ENCODE measurements around the gene GPATCH1.

GRCh38 chr19:33054623-33055022 is 26.4 kb upstream of the GPATCH1 start:
- TF ChIP-seq, protein P1, sequence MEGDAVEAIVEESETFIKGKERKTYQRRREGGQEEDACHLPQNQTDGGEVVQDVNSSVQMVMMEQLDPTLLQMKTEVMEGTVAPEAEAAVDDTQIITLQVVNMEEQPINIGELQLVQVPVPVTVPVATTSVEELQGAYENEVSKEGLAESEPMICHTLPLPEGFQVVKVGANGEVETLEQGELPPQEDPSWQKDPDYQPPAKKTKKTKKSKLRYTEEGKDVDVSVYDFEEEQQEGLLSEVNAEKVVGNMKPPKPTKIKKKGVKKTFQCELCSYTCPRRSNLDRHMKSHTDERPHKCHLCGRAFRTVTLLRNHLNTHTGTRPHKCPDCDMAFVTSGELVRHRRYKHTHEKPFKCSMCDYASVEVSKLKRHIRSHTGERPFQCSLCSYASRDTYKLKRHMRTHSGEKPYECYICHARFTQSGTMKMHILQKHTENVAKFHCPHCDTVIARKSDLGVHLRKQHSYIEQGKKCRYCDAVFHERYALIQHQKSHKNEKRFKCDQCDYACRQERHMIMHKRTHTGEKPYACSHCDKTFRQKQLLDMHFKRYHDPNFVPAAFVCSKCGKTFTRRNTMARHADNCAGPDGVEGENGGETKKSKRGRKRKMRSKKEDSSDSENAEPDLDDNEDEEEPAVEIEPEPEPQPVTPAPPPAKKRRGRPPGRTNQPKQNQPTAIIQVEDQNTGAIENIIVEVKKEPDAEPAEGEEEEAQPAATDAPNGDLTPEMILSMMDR (conservative IDR thresholded peaks at IDR 0.05; ENCODE audit: low read length) = no peak
- TF ChIP-seq EZH2phosphoT487 (IDR thresholded peaks at IDR 0.05; ENCODE audit: borderline replicate concordance, low read depth, low read length) = no peak

All from OCI-LY7 (cell line).